Aorta (tissue), 5 donors: ENCODE measurements around the gene MUSTN1. TPM values are rescaled to one million over a fixed set of nuclear protein-coding genes. Genes with fewer than 3 reads are reported as not detected.

Experiments used
- ATAC-seq: fragments of 200-7000 bp; cut with Tn5 transposase; one replicate; pipeline ENCODE4 v1.9.1; 2022; ENCODE audit warnings: moderate library complexity; ENCODE audit not compliant: low FRiP score
- DNase-seq, 2 donors: peaks; one replicate each; pipeline ENCODE4 v3.0.0-alpha.2; 2020
- H3K27ac ChIP-seq, 2 donors: one replicate each; pipeline ENCODE4 v1.5.1; 2013; ENCODE audit warnings: low read length in 2 of 2, mild to moderate bottlenecking in 2 of 2, moderate library complexity in 2 of 2, control low read depth in 1 of 2, inconsistent platforms in 1 of 2, low read depth in 1 of 2
- H3K27me3 ChIP-seq, 2 donors: one replicate each; pipeline ENCODE4 v1.6.1; 2013; ENCODE audit warnings: control low read depth in 1 of 2, low read length in 1 of 2, mild to moderate bottlenecking in 1 of 2, moderate library complexity in 1 of 2; ENCODE audit not compliant: insufficient read depth in 2 of 2, control insufficient read depth in 1 of 2
- H3K36me3 ChIP-seq, 2 donors: one replicate each; pipeline ENCODE4 v1.6.1; 2013; ENCODE audit warnings: control low read depth in 1 of 2, low read length in 1 of 2, mild to moderate bottlenecking in 1 of 2; ENCODE audit not compliant: insufficient read depth in 2 of 2, control insufficient read depth in 1 of 2
- H3K4me1 ChIP-seq, 2 donors: one replicate each; pipeline ENCODE4 v1.6.1; 2013; ENCODE audit warnings: low read length in 2 of 2, control low read depth in 1 of 2, mild to moderate bottlenecking in 1 of 2, moderate library complexity in 1 of 2; ENCODE audit not compliant: insufficient read depth in 2 of 2, control insufficient read depth in 1 of 2
- H3K4me3 ChIP-seq, 2 donors: one replicate each; pipeline ENCODE4 v1.5.1; 2013; ENCODE audit warnings: low read length in 2 of 2, control low read depth in 1 of 2, mild to moderate bottlenecking in 1 of 2
- H3K9me3 ChIP-seq: one replicate; pipeline ENCODE4 v1.6.1; 2013; ENCODE audit warnings: mild to moderate bottlenecking, low read length; ENCODE audit not compliant: control insufficient read depth
- WGBS, 2 donors: extraction: QIAGEN DNeasy Blood & Tissue Kit; methylation state at CpG; one replicate each; pipeline ENCODE4 v1.1.7; 2013; 5-methylcytosine and 5-hydroxymethylcytosine counted together
- intact Hi-C, 2 donors: fragments of 100-400 bp; cut with DNase I; formaldehyde crosslinking; loops; one replicate each; pipeline versions ENCODE4 v1.14.2 to v1.15.0; 2022
- polyA plus RNA-seq, 2 donors: library from polyadenylated mRNA; stranded (reverse); fragments of 200-250 nt; gene quantifications; one replicate each; pipeline ENCODE4 v1.2.3, GENCODE V29; 2013
- total RNA-seq, 2 donors: library from RNA; stranded (reverse); fragmentation: NEBNext Ultra II Directional; extraction: Animal tissue kit (Norgen Biotek cat#: 25700); gene quantifications; one replicate each; pipeline ENCODE4 v1.2.1, GENCODE V29; 2021
- donor health status: healthy with polysubstance abuse.
- donor health status: Bipolar disorder and iron deficiency.
- donor health status: DM: no; HTN: no; CAD: no.
- donor health status: DM: no; HTN: no; CAD: no.
- donor health status: DM: yes; HTN: yes; CAD: no.

MUSTN1 gene
- total and polyA plus RNA-seq, 4 donors = 29.7 to 474 (median 71.7) TPM

DNA sequence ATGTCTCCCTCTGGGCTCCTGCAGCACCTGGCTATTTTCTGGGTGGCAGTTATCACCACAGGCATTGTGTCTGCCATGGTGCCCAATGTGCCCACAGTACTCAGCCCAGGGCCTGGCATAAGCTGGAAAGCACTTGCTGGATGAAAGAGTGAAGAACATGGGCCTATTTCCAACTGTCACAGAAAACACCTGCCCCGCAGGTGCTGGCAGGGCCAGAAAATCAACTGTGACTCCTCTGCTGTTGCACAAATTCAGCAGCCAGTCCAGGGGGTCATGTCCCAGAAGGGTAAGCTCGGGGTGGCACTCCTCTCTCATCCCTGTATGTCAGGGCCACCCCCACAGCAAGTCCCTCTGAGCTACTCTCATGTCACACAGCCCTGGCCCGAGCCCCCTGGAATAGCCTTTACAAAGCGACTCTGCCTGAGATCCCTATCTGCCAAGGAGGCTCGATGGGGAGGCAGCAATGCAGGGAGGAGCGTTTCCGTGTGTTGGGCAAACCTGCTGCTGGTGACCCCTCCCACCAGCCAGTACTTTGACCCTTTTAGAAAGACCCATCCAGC is 23.3 kb downstream of the MUSTN1 start:
- WGBS, 2 donors = 82 to 94% methylated on average over 7 of the region's 7 CpGs
- no peak for ATAC-seq
- H3K27ac ChIP-seq = no peak overlapping the region
- no peaks in the 10 kb centered on the region for H3K4me1 ChIP-seq
- no peaks in the 10 kb centered on the region for H3K27me3 ChIP-seq
- DNase-seq = no peak
- H3K4me3 ChIP-seq = no peak overlapping the region
- H3K36me3 ChIP-seq = no peaks in the 10 kb centered on the region
- intact Hi-C loops = no loop called here
- no peaks in the 10 kb centered on the region for H3K9me3 ChIP-seq

DNA sequence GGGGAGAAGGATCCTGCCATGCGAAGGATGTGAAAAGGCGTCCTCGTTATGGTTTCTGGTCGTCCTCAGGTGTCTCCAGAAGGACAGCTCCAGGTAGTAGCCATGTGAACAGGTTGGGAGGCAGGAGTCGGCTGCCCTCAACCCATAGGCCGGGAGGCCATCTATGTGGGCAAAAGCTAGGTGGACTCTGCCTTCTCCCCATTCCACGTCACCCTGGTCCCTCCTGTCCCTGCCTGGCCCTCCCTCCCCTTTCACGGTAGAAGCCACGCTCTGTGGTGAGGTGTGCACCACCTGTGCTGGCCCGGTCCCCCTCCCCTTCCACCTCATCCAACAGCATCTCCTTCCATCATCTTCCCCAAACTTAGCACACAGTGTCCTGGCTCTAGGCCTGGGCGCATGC is 23.9 kb downstream of the MUSTN1 start:
- ATAC-seq (no peak), DNase-seq (no peak)
- no peaks in the 10 kb centered on the region for H3K9me3 ChIP-seq
- H3K4me3 ChIP-seq = no peak overlapping the region
- no peaks in the 10 kb centered on the region for H3K36me3 ChIP-seq
- intact Hi-C loops = no loop called here
- WGBS, 2 donors = 88 to 93% methylated on average over 11 of the region's 11 CpGs
- H3K27ac ChIP-seq = no peak overlapping the region
- H3K27me3 ChIP-seq = no peaks in the 10 kb centered on the region
- no peaks in the 10 kb centered on the region for H3K4me1 ChIP-seq

DNA sequence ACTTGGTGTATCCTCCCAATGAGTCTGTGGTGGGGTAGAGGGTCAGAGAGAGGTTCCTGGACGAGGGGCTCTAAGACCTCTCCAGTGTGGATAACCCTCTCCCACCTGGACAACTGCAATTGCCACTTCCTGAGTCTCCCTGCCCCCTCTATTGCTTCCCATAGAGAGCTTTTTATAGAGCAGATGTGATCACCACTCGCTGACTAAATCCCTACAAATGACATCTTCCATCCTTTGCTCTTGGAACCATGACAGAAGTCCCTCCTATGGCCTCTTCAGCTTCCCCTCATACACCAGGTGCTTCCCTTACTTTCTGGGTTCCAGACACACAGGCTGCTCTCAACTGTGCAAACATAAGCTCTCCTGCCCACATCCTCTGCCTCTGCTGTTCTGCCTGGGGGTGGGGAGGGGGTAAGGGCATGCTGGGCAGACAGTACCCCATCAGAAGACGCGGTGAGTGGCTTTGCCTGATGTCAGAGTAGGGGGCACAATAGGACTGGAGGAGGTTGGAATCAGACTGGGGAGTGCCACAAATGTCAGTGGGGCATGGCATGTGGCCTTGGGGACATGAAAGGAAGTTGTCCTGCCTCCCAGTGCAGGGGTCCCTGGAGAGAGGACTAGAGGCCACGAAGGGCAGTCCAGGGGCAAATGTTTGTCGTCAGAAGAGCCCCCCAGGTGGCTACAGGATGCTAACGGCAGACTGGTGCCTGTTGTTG is 25.0 kb downstream of the MUSTN1 start:
- Histone ChIP-seq H3K9me3 (no peaks in the 10 kb centered on the region), H3K4me1 (no peaks in the 10 kb centered on the region), H3K36me3 (no peaks in the 10 kb centered on the region), H3K4me3 (no peak overlapping the region), H3K27me3 (no peaks in the 10 kb centered on the region), H3K27ac (no peak overlapping the region)
- no peak for DNase-seq
- no peak for ATAC-seq
- WGBS, 2 donors = 70 to 74% methylated on average over 7 of the region's 7 CpGs
- intact Hi-C loops = no loop called here

DNA sequence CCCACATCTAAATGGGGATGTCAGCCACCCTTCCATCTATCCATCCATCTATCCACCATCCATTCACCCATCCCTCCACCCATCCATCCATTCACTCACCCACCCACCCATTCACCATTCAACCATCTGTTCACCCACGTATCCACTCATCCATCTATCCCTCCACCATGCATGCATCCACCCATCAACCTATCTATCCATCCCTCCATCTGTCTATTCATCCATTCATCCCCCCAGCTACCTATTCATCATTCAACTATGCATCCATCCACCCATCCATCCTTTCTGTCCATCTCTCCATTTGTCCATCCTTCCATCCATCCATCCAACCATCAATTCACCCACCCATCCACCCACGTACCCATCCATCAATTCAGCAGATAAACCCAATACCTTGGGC is 25.7 kb downstream of the MUSTN1 start:
- no peak for ATAC-seq
- intact Hi-C loops = no loop called here
- Histone ChIP-seq H3K4me1 (no peaks in the 10 kb centered on the region), H3K36me3 (no peaks in the 10 kb centered on the region), H3K27me3 (no peaks in the 10 kb centered on the region), H3K4me3 (no peak overlapping the region), H3K27ac (no peak overlapping the region), H3K9me3 (no peaks in the 10 kb centered on the region)
- WGBS, 2 donors = 75 to 83% methylated on average over 2 of the region's 2 CpGs
- no peak for DNase-seq

DNA sequence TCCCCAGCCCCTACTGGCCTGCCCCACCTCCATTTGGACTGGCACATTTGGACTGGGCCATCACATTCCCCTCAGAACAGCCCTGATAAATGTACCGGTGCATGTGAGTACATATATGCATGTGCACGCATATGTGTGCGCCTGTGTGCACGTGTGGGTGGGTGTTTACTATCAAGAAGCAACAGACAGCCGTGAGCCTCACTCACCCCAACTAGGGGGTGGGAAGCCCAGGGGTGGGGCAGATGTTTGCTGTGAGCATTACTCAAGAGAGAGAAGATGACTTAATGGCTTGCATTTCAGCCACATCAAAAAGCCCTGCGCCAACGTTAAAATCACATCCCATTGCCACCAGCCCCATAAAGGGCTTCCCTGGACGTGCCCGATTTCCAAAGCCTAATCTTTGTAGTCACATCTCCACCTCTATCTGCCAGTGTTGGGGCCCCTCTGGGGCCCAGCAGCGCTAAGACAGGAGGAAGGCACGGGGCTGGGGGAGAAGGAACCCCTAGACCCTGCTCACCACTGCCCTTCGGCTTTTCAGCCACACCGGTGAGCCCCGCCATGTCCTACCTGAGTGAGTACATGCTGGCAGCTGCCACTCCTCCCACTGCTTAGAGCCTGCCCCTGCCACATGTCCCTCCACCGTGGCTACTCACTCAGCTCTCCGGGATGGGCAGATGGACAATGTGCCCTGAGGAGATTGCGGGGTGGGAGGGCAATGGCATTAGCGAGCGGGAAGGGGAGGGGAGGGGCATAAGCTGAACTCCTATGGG is 29.4 kb downstream of the MUSTN1 start:
- Histone ChIP-seq H3K36me3 (no peaks in the 10 kb centered on the region), H3K27me3 (no peaks in the 10 kb centered on the region), H3K27ac (no peak overlapping the region), H3K9me3 (no peaks in the 10 kb centered on the region), H3K4me1 (no peaks in the 10 kb centered on the region), H3K4me3 (no peak overlapping the region)
- DNase-seq (no peak), ATAC-seq (no peak)
- intact Hi-C loops = no loop called here
- 76 to 80% methylated on average over 17 to 19 of the region's 19 CpGs for WGBS, 2 donors

DNA sequence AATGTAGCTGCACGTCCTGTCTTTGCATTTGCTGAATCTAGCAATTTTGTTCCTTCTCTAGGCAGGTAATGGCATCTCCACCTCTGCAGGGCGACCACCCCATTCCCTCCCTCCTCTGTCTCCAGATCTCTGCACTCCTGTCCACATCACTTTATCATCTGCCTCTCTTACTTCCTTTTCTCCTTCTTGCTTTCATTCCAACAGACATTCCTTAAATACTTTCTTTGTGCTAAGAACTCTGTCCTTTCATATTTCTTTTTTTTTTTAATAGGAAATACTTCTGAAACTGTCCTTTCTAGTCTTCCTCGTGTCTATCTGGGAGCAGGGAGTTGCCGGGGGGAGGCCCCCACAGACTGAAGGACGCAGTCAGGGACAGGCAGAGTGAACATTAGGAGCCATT is 33.0 kb downstream of the MUSTN1 start:
- DNase-seq (no peak), ATAC-seq (no peak)
- H3K27me3 ChIP-seq = no peaks in the 10 kb centered on the region
- intact Hi-C loops = no loop called here
- no peak overlapping the region for H3K27ac ChIP-seq
- no peaks in the 10 kb centered on the region for H3K9me3 ChIP-seq
- H3K4me1 ChIP-seq = no peaks in the 10 kb centered on the region
- H3K36me3 ChIP-seq = no peaks in the 10 kb centered on the region
- H3K4me3 ChIP-seq = no peak overlapping the region
- WGBS, 2 donors = 45 to 51% methylated on average over 5 of the region's 5 CpGs

DNA sequence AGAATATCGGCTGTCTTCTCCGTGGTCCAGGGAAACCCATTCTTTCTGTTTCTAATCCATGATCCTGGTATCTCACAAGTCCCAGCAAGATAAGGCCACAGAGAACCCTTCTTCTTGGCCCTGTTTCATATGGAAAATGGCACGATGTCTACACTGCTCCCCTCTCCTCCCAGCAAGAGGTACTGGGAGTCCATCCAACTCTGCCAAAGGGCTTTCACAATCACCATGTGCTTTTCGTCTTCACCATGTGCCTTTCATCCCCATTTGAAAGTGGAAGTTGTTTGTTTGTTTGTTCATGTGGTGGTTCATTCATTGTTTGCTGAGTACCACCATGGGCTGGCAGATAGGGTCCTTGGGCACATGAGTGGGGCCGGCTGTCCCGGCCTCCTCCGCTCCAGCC is 34.7 kb downstream of the MUSTN1 start:
- Histone ChIP-seq H3K36me3 (no peaks in the 10 kb centered on the region), H3K9me3 (no peaks in the 10 kb centered on the region), H3K27me3 (no peaks in the 10 kb centered on the region), H3K4me1 (no peaks in the 10 kb centered on the region), H3K27ac (no peak overlapping the region), H3K4me3 (no peak overlapping the region)
- no peak for DNase-seq
- 81 to 85% methylated on average over 7 of the region's 7 CpGs for whole genome bisulfite sequencing, 2 donors
- intact Hi-C loops = no loop called here
- no peak for ATAC-seq

DNA sequence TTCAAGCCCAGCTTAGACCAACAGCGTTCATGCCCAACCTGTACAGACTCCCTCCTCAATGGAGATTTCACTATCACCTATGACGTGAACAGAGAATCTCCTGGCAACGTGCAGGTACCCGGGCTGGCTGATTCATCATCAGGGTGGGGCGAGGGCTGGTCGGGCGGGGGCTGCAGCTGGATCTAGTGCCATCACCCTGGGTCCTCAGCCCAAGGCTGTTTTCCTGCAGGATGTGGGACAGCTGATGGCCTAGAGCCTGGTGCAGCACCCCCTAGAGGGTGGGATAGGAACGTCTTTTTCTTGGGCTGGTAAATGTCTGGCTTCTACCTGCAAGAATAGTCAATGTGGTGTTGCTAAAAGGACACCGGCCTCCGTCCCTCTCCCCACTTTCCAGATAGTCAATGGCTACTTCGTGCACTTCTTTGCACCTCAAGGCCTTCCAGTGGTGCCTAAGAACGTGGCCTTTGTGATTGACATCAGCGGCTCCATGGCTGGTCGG is 35.8 kb downstream of the MUSTN1 start:
- ATAC-seq (no peak), DNase-seq (no peak)
- 79 to 83% methylated on average over 14 of the region's 14 CpGs for WGBS, 2 donors
- no peaks in the 10 kb centered on the region for H3K9me3 ChIP-seq
- H3K4me3 ChIP-seq = no peak overlapping the region
- no peaks in the 10 kb centered on the region for H3K27me3 ChIP-seq
- no peaks in the 10 kb centered on the region for H3K4me1 ChIP-seq
- no peak overlapping the region for H3K27ac ChIP-seq
- H3K36me3 ChIP-seq = no peaks in the 10 kb centered on the region
- intact Hi-C loops = no loop called here
